Measurements from ENCODE around the gene DMXL1. TPM values are rescaled to one million over a fixed set of nuclear protein-coding genes. Genes with fewer than 3 reads are reported as not detected.
A peak's percentile ranks its signal among the peaks of the same experiment; 100 is the strongest.

The DMXL1 gene
- total RNA-seq, 2 donors from 2014 or later, result 47.8 to 51.8 TPM

DNA sequence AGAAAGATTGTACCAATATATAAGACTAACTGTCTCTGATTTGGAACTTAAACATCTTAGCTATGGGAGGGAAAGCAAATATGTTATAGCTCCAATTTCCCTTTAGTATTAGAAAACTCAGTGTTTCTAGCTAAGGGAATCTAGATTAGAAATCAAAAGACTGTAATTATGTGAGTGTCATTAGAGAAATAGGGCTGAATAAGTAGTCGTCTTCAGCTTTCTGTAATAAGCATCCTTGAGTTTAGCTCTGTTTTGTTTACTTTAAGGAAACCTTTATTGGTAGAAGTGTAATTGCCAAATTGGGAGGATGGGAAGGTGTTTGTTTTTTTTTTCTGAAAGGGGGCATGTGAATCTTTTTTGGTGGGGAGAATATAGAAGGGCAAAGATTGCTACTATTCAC is 5.2 kb downstream of the DMXL1 start:
- Histone ChIP-seq H3K36me3 (ENCODE audit: control insufficient read depth, insufficient read depth, low read length) (no peaks in the 10 kb centered on the region), H3K27ac (ENCODE audit: low read depth, low read length) (no peak overlapping the region), H3K9me3 (ENCODE audit: control insufficient read depth, low read length) (no peaks in the 10 kb centered on the region), H3K4me1 (ENCODE audit: control insufficient read depth, insufficient read depth, low read length) (peaks cover 5% of the 10 kb centered on the region), H3K9ac (ENCODE audit: extremely low read depth, low read length, poor library complexity, severe bottlenecking) (no peak overlapping the region), H3K27me3 (ENCODE audit: control insufficient read depth, insufficient read depth, low read length, poor library complexity, severe bottlenecking) (no peaks in the 10 kb centered on the region), H3K4me3 (ENCODE audit: low read length) (no peak overlapping the region)
- H3K9me3 Mint-ChIP-seq, result no peaks in the 10 kb centered on the region
- no peaks in the 10 kb centered on the region for H3K27me3 Mint-ChIP-seq (ENCODE audit: insufficient read depth)
- 92 to 100% methylated on average over 1 of the region's 1 CpG for WGBS, 2 experiments (ENCODE audit: insufficient coverage in 1 of 2, insufficient read length in 1 of 2)
- no peak for DNase-seq
- no peak overlapping the region for H3K27ac Mint-ChIP-seq
- H3K4me1 Mint-ChIP-seq, result peaks cover 49% of the 10 kb centered on the region
- TF ChIP-seq, protein P1, sequence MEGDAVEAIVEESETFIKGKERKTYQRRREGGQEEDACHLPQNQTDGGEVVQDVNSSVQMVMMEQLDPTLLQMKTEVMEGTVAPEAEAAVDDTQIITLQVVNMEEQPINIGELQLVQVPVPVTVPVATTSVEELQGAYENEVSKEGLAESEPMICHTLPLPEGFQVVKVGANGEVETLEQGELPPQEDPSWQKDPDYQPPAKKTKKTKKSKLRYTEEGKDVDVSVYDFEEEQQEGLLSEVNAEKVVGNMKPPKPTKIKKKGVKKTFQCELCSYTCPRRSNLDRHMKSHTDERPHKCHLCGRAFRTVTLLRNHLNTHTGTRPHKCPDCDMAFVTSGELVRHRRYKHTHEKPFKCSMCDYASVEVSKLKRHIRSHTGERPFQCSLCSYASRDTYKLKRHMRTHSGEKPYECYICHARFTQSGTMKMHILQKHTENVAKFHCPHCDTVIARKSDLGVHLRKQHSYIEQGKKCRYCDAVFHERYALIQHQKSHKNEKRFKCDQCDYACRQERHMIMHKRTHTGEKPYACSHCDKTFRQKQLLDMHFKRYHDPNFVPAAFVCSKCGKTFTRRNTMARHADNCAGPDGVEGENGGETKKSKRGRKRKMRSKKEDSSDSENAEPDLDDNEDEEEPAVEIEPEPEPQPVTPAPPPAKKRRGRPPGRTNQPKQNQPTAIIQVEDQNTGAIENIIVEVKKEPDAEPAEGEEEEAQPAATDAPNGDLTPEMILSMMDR (conservative IDR thresholded peaks at IDR 0.05), result no peak
- no peaks in the 10 kb centered on the region for H3K36me3 Mint-ChIP-seq (ENCODE audit: low read depth)
- H3K4me3 Mint-ChIP-seq, result no peak overlapping the region

DNA sequence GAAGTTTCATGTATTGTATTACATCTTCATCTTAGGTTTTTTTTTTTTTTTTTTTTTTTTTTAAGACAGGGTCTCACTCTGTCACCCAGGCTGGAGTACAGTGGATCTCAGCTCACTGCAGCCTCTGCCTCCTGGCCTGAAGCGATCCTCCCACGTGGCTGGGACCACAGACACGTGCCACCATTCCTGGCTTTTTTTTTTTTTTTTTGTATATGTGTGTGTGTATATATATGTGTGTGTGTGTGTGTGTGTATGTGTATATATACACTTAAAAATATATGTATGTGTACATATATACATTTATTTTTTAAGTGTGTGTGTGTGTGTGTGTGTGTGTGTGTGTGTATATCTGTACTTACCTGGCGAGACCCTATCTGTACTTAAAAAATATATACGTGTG is 6.6 kb downstream of the DMXL1 start:
- WGBS, 2 experiments (ENCODE audit: insufficient coverage in 1 of 2, insufficient read length in 1 of 2), result 88% methylated on average over 2 of the region's 5 CpGs; no CpG with 5 or more reads in 1 of the 2 experiments
- no peaks in the 10 kb centered on the region for H3K36me3 ChIP-seq (ENCODE audit: control insufficient read depth, insufficient read depth, low read length)
- Mint-ChIP-seq H3K36me3 (ENCODE audit: low read depth) (no peaks in the 10 kb centered on the region), H3K9me3 (no peaks in the 10 kb centered on the region), H3K4me1 (peaks cover 48% of the 10 kb centered on the region), H3K4me3 (no peak overlapping the region), H3K27ac (no peak overlapping the region), H3K27me3 (ENCODE audit: insufficient read depth) (no peaks in the 10 kb centered on the region)
- no peak overlapping the region for H3K9ac ChIP-seq (ENCODE audit: extremely low read depth, low read length, poor library complexity, severe bottlenecking)
- H3K9me3 ChIP-seq (ENCODE audit: control insufficient read depth, low read length), result no peaks in the 10 kb centered on the region
- H3K4me1 ChIP-seq (ENCODE audit: control insufficient read depth, insufficient read depth, low read length), result peaks cover 5% of the 10 kb centered on the region
- no peak for DNase-seq
- H3K4me3 ChIP-seq (ENCODE audit: low read length), result no peak overlapping the region
- H3K27ac ChIP-seq (ENCODE audit: low read depth, low read length), result no peak overlapping the region
- TF ChIP-seq, protein P1 (conservative IDR thresholded peaks at IDR 0.05), result no peak
- H3K27me3 ChIP-seq (ENCODE audit: control insufficient read depth, insufficient read depth, low read length, poor library complexity, severe bottlenecking), result no peaks in the 10 kb centered on the region

DNA sequence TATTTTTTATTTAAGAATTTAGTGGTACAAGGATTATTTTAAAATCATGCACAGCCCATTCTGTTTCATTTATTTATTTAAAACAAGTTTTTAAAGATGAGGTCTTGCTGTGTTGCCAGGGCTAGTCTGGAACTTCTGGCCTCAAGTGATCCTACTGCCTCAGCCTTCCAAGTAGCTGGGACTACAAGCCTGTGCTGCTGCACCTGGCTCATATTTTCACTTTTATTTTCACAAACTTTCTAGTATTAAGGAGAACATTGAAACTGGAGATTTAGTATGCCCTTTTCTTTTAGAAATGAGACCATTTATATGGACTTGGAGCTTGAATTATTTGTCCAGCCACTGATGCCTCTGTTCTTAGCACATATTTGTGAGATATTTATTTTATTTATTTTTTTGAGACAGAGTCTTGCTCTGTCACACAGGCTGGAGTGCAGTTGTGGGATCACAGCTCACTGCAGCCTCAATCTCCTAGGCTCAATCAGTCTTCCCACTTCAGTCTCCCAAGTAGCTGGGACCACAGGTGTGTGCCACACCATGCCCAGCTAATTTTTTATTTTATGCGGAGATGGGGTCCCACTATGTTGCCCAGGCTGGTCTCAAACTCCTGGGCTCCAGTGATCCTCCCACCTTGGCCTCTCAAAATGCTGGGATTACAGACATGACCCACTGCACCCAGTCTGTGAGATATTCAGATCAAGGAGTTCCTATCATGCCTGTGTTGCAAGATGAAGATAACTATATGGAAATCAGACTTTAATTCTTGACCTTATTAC is 7.4 kb downstream of the DMXL1 start:
- Mint-ChIP-seq H3K27me3 (ENCODE audit: insufficient read depth) (no peaks in the 10 kb centered on the region), H3K4me3 (no peak overlapping the region), H3K4me1 (peaks cover 40% of the 10 kb centered on the region), H3K9me3 (no peaks in the 10 kb centered on the region), H3K27ac (peak overlapping the region; percentile 84), H3K36me3 (ENCODE audit: low read depth) (peaks cover 6% of the 10 kb centered on the region)
- WGBS, 2 experiments (ENCODE audit: insufficient coverage in 1 of 2, insufficient read length in 1 of 2), result 80 to 93% methylated on average over 1 of the region's 1 CpG
- H3K4me1 ChIP-seq (ENCODE audit: control insufficient read depth, insufficient read depth, low read length), result peaks cover 5% of the 10 kb centered on the region
- no peaks in the 10 kb centered on the region for H3K36me3 ChIP-seq (ENCODE audit: control insufficient read depth, insufficient read depth, low read length)
- no peak for DNase-seq
- TF ChIP-seq, protein P1 (conservative IDR thresholded peaks at IDR 0.05), result no peak
- H3K9ac ChIP-seq (ENCODE audit: extremely low read depth, low read length, poor library complexity, severe bottlenecking), result no peak overlapping the region
- H3K27me3 ChIP-seq (ENCODE audit: control insufficient read depth, insufficient read depth, low read length, poor library complexity, severe bottlenecking), result no peaks in the 10 kb centered on the region
- no peak overlapping the region for H3K4me3 ChIP-seq (ENCODE audit: low read length)
- no peak overlapping the region for H3K27ac ChIP-seq (ENCODE audit: low read depth, low read length)
- H3K9me3 ChIP-seq (ENCODE audit: control insufficient read depth, low read length), result no peaks in the 10 kb centered on the region

All from endodermal cell (in vitro differentiated cells).